Fibroblast of the aortic adventitia (primary cell): Measurements from ENCODE around the gene TAGLN. TPM values are rescaled to one million over a fixed set of nuclear protein-coding genes. Genes with fewer than 3 reads are reported as not detected.

Experiments
- DNase-seq: peaks from one replicate; pipeline ENCODE4 v3.0.0-alpha.2; 2010; ENCODE audit warnings: low read depth
- H3K4me3 ChIP-seq: 2 replicates; pipeline ENCODE4 v1.5.1; 2011; ENCODE audit warnings: low read depth, mild to moderate bottlenecking, control low read depth, low read length, moderate library complexity
- CTCF ChIP-seq: IDR thresholded peaks from 2 replicates; pipeline ENCODE4 v1.5.1; 2011; ENCODE audit warnings: mild to moderate bottlenecking, low read length, control low read depth, inconsistent platforms; ENCODE audit not compliant: insufficient read depth
- total RNA-seq: library from RNA; depleted of rRNA; stranded (reverse); fragments of >200 nt; gene quantifications from 2 replicates; pipeline ENCODE4 v1.2.3, GENCODE V29; 2012; ENCODE audit warnings: low replicate concordance

TAGLN gene
- total RNA-seq, 1 donor, result 631 TPM

- DNase-seq, result no peak
- H3K4me3 ChIP-seq, result no peak overlapping the region
- no peak for TF ChIP-seq CTCF
Measured at GRCh38 chr11:117228091-117228490, 28.9 kb downstream of the TAGLN start.

- TF ChIP-seq CTCF, result no peak
- H3K4me3 ChIP-seq, result no peak overlapping the region
- DNase-seq, result no peak
Measured at GRCh38 chr11:117229411-117229810, 30.2 kb downstream of the TAGLN start.

GRCh38 chr11:117229931-117230285 is 30.7 kb downstream of the TAGLN start:
- no peak for TF ChIP-seq CTCF
- DNase-seq, result no peak
- peak overlapping the region; percentile 97 for H3K4me3 ChIP-seq

- H3K4me3 ChIP-seq, result peak overlapping the region; percentile 97
- no peak for TF ChIP-seq CTCF
- DNase-seq, result no peak
Measured at GRCh38 chr11:117230286-117230961, 31.3 kb downstream of the TAGLN start.

GRCh38 chr11:117230999-117231841 is 32.0 kb downstream of the TAGLN start:
- peak overlapping the region; percentile 97 for H3K4me3 ChIP-seq
- TF ChIP-seq CTCF, result no peak
- DNase-seq, result no peak

GRCh38 chr11:117231842-117232091 is 32.6 kb downstream of the TAGLN start, which contains the start of gene PCSK7:
Gene PCSK7 (minus strand): TSS chr11:117232073. CDS start chr11:117229844, 2,229 bp downstream.
- DNase-seq, result no peak
- no peak for TF ChIP-seq CTCF
- H3K4me3 ChIP-seq, result peak within 1 kb of the TSS; percentile 97
